ENCODE measurements around the gene GUCY1A2.

The GUCY1A2 gene

GRCh38 chr11:106656646-106657045 lies 361.6 kb downstream of the GUCY1A2 start:
- DNase-seq (ENCODE audit: low read depth in 2 of 2), result no peak

GRCh38 chr11:106644824-106645223 lies 373.5 kb downstream of the GUCY1A2 start:
- no peak for DNase-seq (ENCODE audit: low read depth in 2 of 2)

- no peak for DNase-seq (ENCODE audit: low read depth in 2 of 2)
These were observed 375.9 kb downstream of the GUCY1A2 start for GRCh38 chr11:106642331-106642730.

GRCh38 chr11:106632283-106632682 lies 386.0 kb downstream of the GUCY1A2 start:
- no peak for DNase-seq (ENCODE audit: low read depth in 2 of 2)

GRCh38 chr11:106627694-106628093 lies 390.6 kb downstream of the GUCY1A2 start:
- no peak for DNase-seq (ENCODE audit: low read depth in 2 of 2)

- DNase-seq (ENCODE audit: low read depth in 2 of 2), result no peak
These were observed 392.7 kb downstream of the GUCY1A2 start for GRCh38 chr11:106625566-106625965.

GRCh38 chr11:106624377-106624776 lies 393.9 kb downstream of the GUCY1A2 start:
- no peak for DNase-seq (ENCODE audit: low read depth in 2 of 2)
